Upper lobe of right lung (tissue), 1 donor: ENCODE measurements around the gene IQUB. TPM values are rescaled to one million over a fixed set of nuclear protein-coding genes. Genes with fewer than 3 reads are reported as not detected.
"Not testable (repeated sequence)": the region's sequence is repeated elsewhere in the genome, so short reads cannot be mapped to it uniquely, and the experiment has no call there.

Experiments used
- ATAC-seq: fragments of 200-7000 bp; cut with Tn5 transposase; one replicate; pipeline ENCODE4 v1.9.1; 2020; ENCODE audit warnings: mild to moderate bottlenecking, moderate library complexity
- DNase-seq: peaks from one replicate; pipeline ENCODE4 v3.0.0-alpha.2; 2020
- H3K27ac ChIP-seq: fragments of 200-600 bp; one replicate; pipeline ENCODE4 v1.8.0; 2022
- H3K27me3 ChIP-seq: fragments of 200-600 bp; one replicate; pipeline ENCODE4 v1.8.0; 2022; ENCODE audit warnings: mild to moderate bottlenecking
- H3K36me3 ChIP-seq: fragments of 200-600 bp; one replicate; pipeline ENCODE4 v1.8.0; 2022
- H3K4me1 ChIP-seq: fragments of 200-600 bp; one replicate; pipeline ENCODE4 v1.8.0; 2022
- H3K4me3 ChIP-seq: fragments of 200-600 bp; one replicate; pipeline ENCODE4 v1.8.0; 2022; ENCODE audit warnings: mild to moderate bottlenecking
- H3K9me3 ChIP-seq: fragments of 200-600 bp; one replicate; pipeline ENCODE4 v1.8.0; 2022
- intact Hi-C: fragments of 100-400 bp; cut with DNase I; formaldehyde crosslinking; loops from one replicate; pipeline ENCODE4 v1.11.0; 2022
- total RNA-seq: library from RNA; stranded (reverse); fragmentation: NEBNext Ultra II Directional; extraction: Animal tissue kit (Norgen Biotek cat#: 25700); gene quantifications from one replicate; pipeline ENCODE4 v1.2.1, GENCODE V29; 2021
- TF ChIP-seq, protein P1 (sequence below): fragments of 200-600 bp; IDR thresholded peaks from one replicate; pipeline ENCODE4 v1.8.0; 2022; ENCODE audit warnings: antibody characterized with exemption
- donor health status: DM: no; HTN: yes; CAD: no; lungs with severe emphysema.

Gene IQUB
- total RNA-seq, 1 donor from 2014 or later: 0.75 TPM

DNA sequence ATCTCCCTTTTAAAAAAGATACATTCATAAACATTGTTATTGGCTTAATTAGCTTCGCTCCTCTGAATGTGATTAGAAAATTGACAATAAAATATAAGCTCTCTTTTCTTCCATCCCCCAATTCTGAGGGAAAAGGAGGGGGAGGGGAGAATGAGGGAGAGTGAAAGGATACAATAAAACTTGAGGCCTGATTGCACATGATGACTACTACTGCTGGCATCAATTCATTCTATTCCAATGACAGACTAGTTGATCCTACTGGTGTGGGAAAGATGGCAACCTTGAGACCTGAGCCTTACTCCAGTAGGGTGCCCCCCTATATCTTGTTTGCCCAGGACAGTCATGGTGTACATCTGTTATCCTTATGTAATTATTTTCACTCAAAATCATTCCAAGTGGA lies 4.5 kb upstream of the IQUB start:
- no peaks in the 10 kb centered on the region for H3K4me1 ChIP-seq
- peaks cover 13% of the 10 kb centered on the region for H3K36me3 ChIP-seq
- DNase-seq (no peak), ATAC-seq (no peak)
- no peaks in the 10 kb centered on the region for H3K27me3 ChIP-seq
- no peaks in the 10 kb centered on the region for H3K9me3 ChIP-seq
- no peak overlapping the region for H3K27ac ChIP-seq
- TF ChIP-seq, protein P1, sequence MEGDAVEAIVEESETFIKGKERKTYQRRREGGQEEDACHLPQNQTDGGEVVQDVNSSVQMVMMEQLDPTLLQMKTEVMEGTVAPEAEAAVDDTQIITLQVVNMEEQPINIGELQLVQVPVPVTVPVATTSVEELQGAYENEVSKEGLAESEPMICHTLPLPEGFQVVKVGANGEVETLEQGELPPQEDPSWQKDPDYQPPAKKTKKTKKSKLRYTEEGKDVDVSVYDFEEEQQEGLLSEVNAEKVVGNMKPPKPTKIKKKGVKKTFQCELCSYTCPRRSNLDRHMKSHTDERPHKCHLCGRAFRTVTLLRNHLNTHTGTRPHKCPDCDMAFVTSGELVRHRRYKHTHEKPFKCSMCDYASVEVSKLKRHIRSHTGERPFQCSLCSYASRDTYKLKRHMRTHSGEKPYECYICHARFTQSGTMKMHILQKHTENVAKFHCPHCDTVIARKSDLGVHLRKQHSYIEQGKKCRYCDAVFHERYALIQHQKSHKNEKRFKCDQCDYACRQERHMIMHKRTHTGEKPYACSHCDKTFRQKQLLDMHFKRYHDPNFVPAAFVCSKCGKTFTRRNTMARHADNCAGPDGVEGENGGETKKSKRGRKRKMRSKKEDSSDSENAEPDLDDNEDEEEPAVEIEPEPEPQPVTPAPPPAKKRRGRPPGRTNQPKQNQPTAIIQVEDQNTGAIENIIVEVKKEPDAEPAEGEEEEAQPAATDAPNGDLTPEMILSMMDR: no peak
- intact Hi-C loops: no loop called here
- H3K4me3 ChIP-seq: no peak overlapping the region

DNA sequence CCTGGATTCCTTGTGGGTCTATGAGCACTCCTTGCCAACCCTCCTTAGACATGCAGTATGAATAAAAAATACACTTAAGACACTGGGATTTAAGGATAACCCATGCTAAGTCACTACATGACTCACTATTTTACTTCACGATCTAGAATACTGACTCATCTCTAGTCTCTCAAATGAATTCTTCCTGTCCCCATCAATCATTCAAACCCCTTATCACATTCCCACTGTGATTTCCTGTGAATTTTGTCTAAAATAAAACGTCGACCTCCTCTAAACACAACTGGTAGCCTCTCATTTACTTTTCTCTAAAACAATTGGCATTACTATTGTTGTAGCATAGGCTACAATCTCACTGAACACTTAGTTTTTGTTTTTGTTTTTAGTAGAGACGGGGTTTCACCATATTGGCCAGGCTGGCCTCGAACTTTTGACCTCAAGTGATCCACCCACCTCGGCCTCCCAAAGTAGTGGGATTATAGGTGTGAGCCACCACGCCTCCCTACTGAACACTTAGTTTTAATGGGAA lies 3.9 kb upstream of the IQUB start:
- ATAC-seq (no peak), DNase-seq (no peak)
- Histone ChIP-seq H3K4me3 (no peak overlapping the region), H3K27ac (no peak overlapping the region), H3K36me3 (peaks cover 13% of the 10 kb centered on the region), H3K27me3 (no peaks in the 10 kb centered on the region), H3K9me3 (no peaks in the 10 kb centered on the region), H3K4me1 (peaks cover 2% of the 10 kb centered on the region)
- TF ChIP-seq, protein P1: no peak
- intact Hi-C loops: no loop called here

DNA sequence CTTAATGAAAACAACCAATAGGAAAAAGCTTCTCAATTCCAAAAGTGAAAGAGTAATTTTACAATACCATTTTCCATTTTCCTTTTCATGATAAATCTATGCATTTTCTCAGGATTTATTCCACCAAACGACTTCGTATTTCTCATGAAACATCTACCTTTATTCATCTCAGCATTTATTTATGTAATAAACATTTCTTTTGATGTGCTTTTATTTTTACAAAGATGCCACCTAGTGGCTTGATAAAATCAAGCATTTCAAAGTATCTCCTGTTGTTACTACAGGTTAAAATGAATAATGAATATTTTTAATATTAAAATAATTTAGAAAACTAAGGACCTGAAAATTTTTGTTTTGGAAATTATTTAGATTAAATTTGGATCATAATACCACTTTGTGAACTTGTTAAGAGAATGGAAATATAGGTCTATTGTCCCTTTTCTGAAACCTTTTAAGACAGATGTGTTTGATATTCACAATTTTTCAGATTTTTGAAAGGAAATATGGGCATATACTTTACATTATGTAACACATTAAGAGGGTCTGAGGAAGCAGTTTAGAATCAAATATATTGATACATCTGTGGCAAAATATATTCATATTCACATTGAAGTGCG lies 2.7 kb upstream of the IQUB start:
- H3K4me3 ChIP-seq: no peak overlapping the region
- ATAC-seq (no peak), DNase-seq (no peak)
- peaks cover 13% of the 10 kb centered on the region for H3K36me3 ChIP-seq
- TF ChIP-seq, protein P1: peak; percentile 64
- H3K27ac ChIP-seq: no peak overlapping the region
- intact Hi-C loops: no loop called here
- H3K4me1 ChIP-seq: peaks cover 5% of the 10 kb centered on the region
- H3K9me3 ChIP-seq: no peaks in the 10 kb centered on the region
- H3K27me3 ChIP-seq: no peaks in the 10 kb centered on the region

DNA sequence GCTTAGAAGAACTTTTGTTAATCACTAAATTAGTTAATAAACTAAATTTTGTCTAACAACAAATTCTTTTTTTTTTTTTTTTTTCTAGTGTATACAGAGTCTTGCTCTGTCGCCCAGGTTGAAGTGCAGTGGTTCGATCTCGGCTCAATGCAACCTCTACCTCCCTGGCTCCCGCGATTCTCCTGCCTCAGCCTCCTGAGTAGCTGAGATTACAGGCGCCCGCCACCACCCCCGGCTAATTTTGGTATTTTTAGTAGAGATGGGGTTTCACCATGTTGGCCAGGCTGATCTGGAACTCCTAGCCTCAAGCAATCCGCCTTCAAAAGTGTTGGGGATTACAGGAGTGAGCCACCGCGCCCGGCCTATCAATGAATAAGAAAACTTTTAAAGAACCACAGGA lies 1.1 kb upstream of the IQUB start:
- Histone ChIP-seq H3K4me1 (peaks cover 5% of the 10 kb centered on the region), H3K9me3 (no peaks in the 10 kb centered on the region), H3K27me3 (no peaks in the 10 kb centered on the region), H3K36me3 (peaks cover 8% of the 10 kb centered on the region), H3K27ac (no peak overlapping the region), H3K4me3 (peak overlapping the region; percentile 47)
- DNase-seq: no peak
- ATAC-seq: no peak
- TF ChIP-seq, protein P1: no peak
- intact Hi-C loops: no loop called here

DNA sequence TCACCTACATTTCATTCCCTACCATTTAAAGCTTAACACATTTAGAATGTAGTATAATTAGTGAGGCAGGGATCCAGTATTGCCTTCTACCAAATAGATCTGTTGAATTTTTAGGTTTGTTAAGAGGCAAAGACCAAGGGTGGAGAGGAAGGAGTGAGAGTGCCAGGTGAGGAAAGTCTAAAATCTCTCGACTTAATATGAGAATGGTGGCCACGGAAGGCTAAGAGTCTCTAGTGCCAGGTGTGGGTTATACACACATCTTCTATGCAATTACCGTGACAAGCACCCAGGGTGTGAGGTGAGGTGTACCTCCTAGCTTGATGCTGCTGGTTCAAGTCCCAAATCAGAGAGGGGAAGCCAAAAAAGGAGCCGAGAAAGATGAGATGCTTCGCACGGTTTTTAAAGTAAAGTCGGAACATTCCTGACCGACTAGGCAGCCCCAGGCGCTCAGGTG lies 439 bp downstream of the IQUB start:
- intact Hi-C loops: no loop called here
- peak overlapping the region; percentile 43 for H3K27ac ChIP-seq
- no peaks in the 10 kb centered on the region for H3K36me3 ChIP-seq
- peak overlapping the region; percentile 47 for H3K4me3 ChIP-seq
- peaks cover 5% of the 10 kb centered on the region for H3K4me1 ChIP-seq
- ATAC-seq (no peak), DNase-seq (no peak)
- TF ChIP-seq, protein P1: no peak
- no peaks in the 10 kb centered on the region for H3K27me3 ChIP-seq
- H3K9me3 ChIP-seq: no peaks in the 10 kb centered on the region

DNA sequence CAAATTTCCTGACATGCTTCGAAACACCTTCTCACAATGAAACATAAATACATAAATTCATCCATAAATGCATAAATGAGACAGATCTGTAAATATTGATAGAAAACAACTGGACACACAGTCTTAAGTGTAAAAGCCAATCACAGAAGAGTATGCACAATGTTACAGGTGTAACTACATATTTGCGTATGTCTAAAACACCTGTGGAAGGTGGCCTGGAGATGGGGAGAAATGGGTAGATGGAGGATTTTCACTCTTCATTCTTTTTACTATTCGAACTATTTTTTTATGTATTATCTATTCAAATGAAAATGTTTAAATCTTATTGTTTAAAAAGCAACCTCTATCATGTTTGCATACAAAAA lies 860 bp downstream of the IQUB start:
- TF ChIP-seq, protein P1: no peak
- Histone ChIP-seq H3K27ac (peak overlapping the region; percentile 43), H3K4me1 (peaks cover 5% of the 10 kb centered on the region), H3K27me3 (no peaks in the 10 kb centered on the region), H3K4me3 (peak overlapping the region; percentile 47), H3K9me3 (no peaks in the 10 kb centered on the region), H3K36me3 (no peaks in the 10 kb centered on the region)
- DNase-seq (no peak), ATAC-seq (no peak)
- intact Hi-C loops: no loop called here

DNA sequence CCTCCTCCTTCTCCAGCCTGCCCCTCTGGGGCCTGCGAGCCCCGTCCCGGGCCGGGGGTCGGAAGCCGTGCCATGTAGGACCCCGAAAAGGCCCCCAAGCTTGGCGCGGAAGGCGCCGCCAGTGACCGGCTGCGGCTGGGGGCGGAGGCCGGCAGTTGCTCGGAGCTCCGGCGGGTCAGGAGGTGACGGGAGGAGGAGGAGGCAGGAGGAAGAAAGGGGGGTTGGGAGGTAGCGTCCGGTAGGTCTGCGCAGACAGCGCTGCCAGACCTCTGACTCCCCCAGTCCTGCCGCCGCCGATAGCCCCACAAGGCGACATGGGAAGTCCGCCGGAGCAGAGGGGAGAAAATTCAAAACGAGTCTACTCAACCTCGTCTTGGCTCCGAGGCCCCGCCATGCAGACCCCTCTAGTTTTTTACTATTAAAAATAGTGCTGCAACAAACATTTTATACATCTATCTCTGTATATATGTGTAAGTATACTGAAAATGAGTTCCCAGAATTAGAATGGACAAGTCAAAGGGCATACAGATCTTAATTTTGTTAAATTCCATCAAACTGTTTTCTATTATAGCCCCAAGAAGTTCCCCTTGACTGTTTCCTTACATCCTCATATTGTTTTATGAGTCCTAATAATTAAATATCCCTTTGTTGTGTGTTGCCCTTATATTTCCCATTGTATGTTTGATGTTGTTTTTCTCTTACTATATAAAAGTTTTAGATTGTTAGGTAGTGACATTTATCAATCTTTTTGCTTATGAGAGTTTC lies 1.4 kb downstream of the IQUB start:
- H3K27ac ChIP-seq, H3K27me3 ChIP-seq, H3K9me3 ChIP-seq, H3K36me3 ChIP-seq, H3K4me1 ChIP-seq, intact Hi-C loops: not testable (repeated sequence)
- DNase-seq: peak; percentile 71
- ATAC-seq: peak; percentile 38
- peak overlapping the region; percentile 40 for H3K4me3 ChIP-seq

DNA sequence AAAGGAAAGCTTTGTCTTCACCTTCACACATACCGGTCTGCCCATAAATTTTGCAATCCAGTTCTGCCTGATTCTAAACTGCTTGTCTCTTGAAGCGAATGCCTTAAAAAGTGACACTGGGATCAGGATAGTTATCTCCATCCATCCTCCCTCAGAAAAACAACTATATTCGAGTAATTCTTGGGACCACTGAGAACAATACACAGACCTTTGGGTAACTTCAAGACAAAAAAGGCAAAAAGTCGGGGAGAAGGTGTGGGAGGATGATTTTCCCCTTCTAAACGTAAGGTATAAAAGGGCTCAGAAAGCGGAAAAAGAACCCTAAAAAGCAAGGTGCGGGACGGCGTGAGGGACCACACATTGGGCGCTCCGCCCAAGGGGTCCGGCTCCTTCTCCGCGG lies 2.1 kb downstream of the IQUB start:
- ATAC-seq, H3K27me3 ChIP-seq, H3K36me3 ChIP-seq, H3K9me3 ChIP-seq, intact Hi-C loops, H3K27ac ChIP-seq, H3K4me1 ChIP-seq, DNase-seq: not testable (repeated sequence)
- peak overlapping the region; percentile 40 for H3K4me3 ChIP-seq
